Astrocyte (in vitro differentiated cells and primary cell): ENCODE results near the gene AKAP11. TPM values are rescaled to one million over a fixed set of nuclear protein-coding genes. Genes with fewer than 3 reads are reported as not detected.

ENCODE experiments used
- DNase-seq: peaks from one replicate; pipeline ENCODE4 v3.0.0-alpha.2; 2010; ENCODE audit warnings: low read depth
- FAIRE-seq: peaks from 2 replicates; lab custom pipeline; 2011; peaks lifted over from hg19 to GRCh38; lab: Jason Lieb, UNC
- H2AFZ ChIP-seq: 2 replicates; pipeline ENCODE4 v1.6.0; 2012; ENCODE audit warnings: low read depth, low read length, inconsistent platforms
- H3K27ac ChIP-seq: 2 replicates; pipeline ENCODE4 v1.5.1; 2011; ENCODE audit warnings: low read depth, low read length, inconsistent platforms
- H3K27me3 ChIP-seq: 2 replicates; pipeline ENCODE4 v1.6.0; 2011; ENCODE audit warnings: low read length, inconsistent platforms; ENCODE audit not compliant: insufficient read depth
- H3K36me3 ChIP-seq: 2 replicates; pipeline ENCODE4 v1.5.1; 2011; ENCODE audit warnings: low read length, inconsistent platforms; ENCODE audit not compliant: insufficient read depth
- H3K4me1 ChIP-seq: 2 replicates; pipeline ENCODE4 v1.5.1; 2011; ENCODE audit warnings: low read length, inconsistent platforms; ENCODE audit not compliant: insufficient read depth
- H3K4me2 ChIP-seq: 2 replicates; pipeline ENCODE4 v1.6.0; 2012; ENCODE audit warnings: low read length, inconsistent platforms
- H3K4me3 ChIP-seq: 2 replicates; pipeline ENCODE4 v1.5.1; 2011; ENCODE audit warnings: low read depth, mild to moderate bottlenecking, low read length, inconsistent platforms; ENCODE audit not compliant: insufficient read depth
- H3K79me2 ChIP-seq: 2 replicates; pipeline ENCODE4 v1.6.0; 2012; ENCODE audit warnings: mild to moderate bottlenecking, low read length, inconsistent platforms; ENCODE audit not compliant: insufficient read depth
- H3K9ac ChIP-seq: 2 replicates; pipeline ENCODE4 v1.6.0; 2012; ENCODE audit warnings: mild to moderate bottlenecking, low read length, inconsistent platforms
- H3K9me3 ChIP-seq: 2 replicates; pipeline ENCODE4 v1.5.1; 2012; ENCODE audit warnings: low read depth, mild to moderate bottlenecking, low read length, inconsistent platforms; ENCODE audit not compliant: insufficient read depth
- H4K20me1 ChIP-seq: 2 replicates; pipeline ENCODE4 v1.6.0; 2012; ENCODE audit warnings: low read length, inconsistent platforms; ENCODE audit not compliant: insufficient read depth
- H3K27ac Mint-ChIP-seq: one replicate; pipeline ENCODE4 v1.8.0; 2021; ENCODE audit warnings: mild to moderate bottlenecking, mixed read lengths; ENCODE audit not compliant: unreplicated experiment
- H3K27me3 Mint-ChIP-seq: one replicate; pipeline ENCODE4 v1.8.0; 2021; ENCODE audit warnings: low read depth, mixed read lengths; ENCODE audit not compliant: unreplicated experiment
- H3K36me3 Mint-ChIP-seq: one replicate; pipeline ENCODE4 v1.8.0; 2021; ENCODE audit warnings: low read depth, mixed read lengths; ENCODE audit not compliant: unreplicated experiment
- H3K4me1 Mint-ChIP-seq: one replicate; pipeline ENCODE4 v1.8.0; 2021; ENCODE audit warnings: low read depth, mixed read lengths; ENCODE audit not compliant: unreplicated experiment
- H3K4me3 Mint-ChIP-seq: one replicate; pipeline ENCODE4 v1.8.0; 2021; ENCODE audit warnings: mild to moderate bottlenecking, moderate library complexity, mixed read lengths; ENCODE audit not compliant: unreplicated experiment
- H3K9me3 Mint-ChIP-seq: one replicate; pipeline ENCODE4 v1.8.0; 2021; ENCODE audit warnings: mild to moderate bottlenecking, mixed read lengths; ENCODE audit not compliant: unreplicated experiment
- EZH2 ChIP-seq: IDR thresholded peaks from 2 replicates; pipeline ENCODE4 v1.6.1; 2012; ENCODE audit warnings: mild to moderate bottlenecking, low read length, inconsistent platforms; ENCODE audit not compliant: insufficient read depth
- total RNA-seq: library from RNA; stranded (reverse); gene quantifications from 2 replicates; pipeline ENCODE4 v1.2.1, GENCODE V29; 2021
- TF ChIP-seq, protein P1 (sequence below): IDR thresholded peaks from 2 replicates; pipeline ENCODE4 v1.5.1; 2011; ENCODE audit warnings: low read depth, mild to moderate bottlenecking, inconsistent platforms, low read length, moderate library complexity; ENCODE audit not compliant: insufficient read depth

Gene AKAP11
- total RNA-seq, 1 donor from 2014 or later, result 29.7 TPM

DNA sequence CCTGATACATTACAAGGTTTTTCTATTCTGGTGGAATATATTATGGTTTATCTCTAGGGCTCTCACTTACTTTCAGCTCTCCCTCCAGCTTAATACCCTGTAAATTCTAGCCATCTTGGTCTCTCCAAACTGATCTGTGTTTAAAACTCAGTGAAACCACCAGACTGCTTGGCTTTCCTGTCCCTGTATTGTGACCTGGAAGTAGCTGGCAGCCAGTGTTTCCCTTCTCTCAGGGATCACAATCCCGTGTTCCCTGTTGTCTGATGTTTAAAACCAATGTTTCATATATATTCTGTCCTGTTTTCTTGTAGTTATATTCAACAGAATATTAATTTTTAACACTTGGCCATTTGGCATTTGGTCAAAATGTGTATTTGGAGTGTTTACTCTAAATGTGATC lies 8.0 kb downstream of the AKAP11 start:
- no peak overlapping the region for H2AFZ ChIP-seq

DNA sequence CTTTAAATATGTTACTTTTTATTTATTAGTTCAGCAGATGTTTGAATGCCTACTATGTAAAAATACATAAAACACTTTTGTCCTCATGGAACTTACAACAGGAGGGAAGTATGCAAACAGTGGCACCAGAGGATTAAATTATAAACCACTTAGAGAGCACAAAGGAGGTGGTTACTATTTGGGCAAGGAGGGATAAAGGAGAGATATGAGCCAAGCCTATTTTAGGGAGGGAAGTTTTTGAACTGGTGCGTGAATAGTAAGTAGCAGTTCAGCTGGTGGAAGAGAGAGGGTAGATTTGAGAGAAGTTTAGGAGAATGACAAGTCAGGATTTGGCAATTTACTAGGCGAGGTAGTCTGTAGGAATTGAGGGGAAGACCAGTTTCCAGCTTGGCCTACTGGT lies 8.6 kb downstream of the AKAP11 start:
- Histone ChIP-seq H3K9me3 (no peaks in the 10 kb centered on the region), H3K79me2 (peaks cover 88% of the 10 kb centered on the region), H3K4me1 (no peaks in the 10 kb centered on the region), H3K27ac (no peak overlapping the region), H4K20me1 (peaks cover 54% of the 10 kb centered on the region), H3K4me2 (no peak overlapping the region), H2AFZ (no peak overlapping the region), H3K27me3 (no peaks in the 10 kb centered on the region), H3K9ac (no peak overlapping the region), H3K4me3 (no peak overlapping the region), H3K36me3 (no peaks in the 10 kb centered on the region)
- no peaks in the 10 kb centered on the region for H3K9me3 Mint-ChIP-seq
- H3K4me3 Mint-ChIP-seq, result no peak overlapping the region
- no peaks in the 10 kb centered on the region for H3K27me3 Mint-ChIP-seq
- FAIRE-seq, result no peak
- H3K36me3 Mint-ChIP-seq, result no peaks in the 10 kb centered on the region
- H3K27ac Mint-ChIP-seq, result no peak overlapping the region
- no peak for DNase-seq
- peaks cover 13% of the 10 kb centered on the region for H3K4me1 Mint-ChIP-seq
- TF ChIP-seq EZH2, result no peak
- TF ChIP-seq, protein P1, sequence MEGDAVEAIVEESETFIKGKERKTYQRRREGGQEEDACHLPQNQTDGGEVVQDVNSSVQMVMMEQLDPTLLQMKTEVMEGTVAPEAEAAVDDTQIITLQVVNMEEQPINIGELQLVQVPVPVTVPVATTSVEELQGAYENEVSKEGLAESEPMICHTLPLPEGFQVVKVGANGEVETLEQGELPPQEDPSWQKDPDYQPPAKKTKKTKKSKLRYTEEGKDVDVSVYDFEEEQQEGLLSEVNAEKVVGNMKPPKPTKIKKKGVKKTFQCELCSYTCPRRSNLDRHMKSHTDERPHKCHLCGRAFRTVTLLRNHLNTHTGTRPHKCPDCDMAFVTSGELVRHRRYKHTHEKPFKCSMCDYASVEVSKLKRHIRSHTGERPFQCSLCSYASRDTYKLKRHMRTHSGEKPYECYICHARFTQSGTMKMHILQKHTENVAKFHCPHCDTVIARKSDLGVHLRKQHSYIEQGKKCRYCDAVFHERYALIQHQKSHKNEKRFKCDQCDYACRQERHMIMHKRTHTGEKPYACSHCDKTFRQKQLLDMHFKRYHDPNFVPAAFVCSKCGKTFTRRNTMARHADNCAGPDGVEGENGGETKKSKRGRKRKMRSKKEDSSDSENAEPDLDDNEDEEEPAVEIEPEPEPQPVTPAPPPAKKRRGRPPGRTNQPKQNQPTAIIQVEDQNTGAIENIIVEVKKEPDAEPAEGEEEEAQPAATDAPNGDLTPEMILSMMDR, result no peak

More for the DNA sequence above, 8.0 kb downstream of the AKAP11 start:
- H4K20me1 ChIP-seq, result peaks cover 57% of the 10 kb centered on the region
- Mint-ChIP-seq H3K4me3 (no peak overlapping the region), H3K36me3 (no peaks in the 10 kb centered on the region), H3K27ac (no peak overlapping the region), H3K9me3 (no peaks in the 10 kb centered on the region), H3K4me1 (peaks cover 16% of the 10 kb centered on the region), H3K27me3 (no peaks in the 10 kb centered on the region)
- FAIRE-seq (no peak), DNase-seq (no peak)
- H3K27me3 ChIP-seq, result no peaks in the 10 kb centered on the region
- no peaks in the 10 kb centered on the region for H3K9me3 ChIP-seq
- no peak overlapping the region for H3K4me3 ChIP-seq
- no peak for TF ChIP-seq EZH2
- TF ChIP-seq, protein P1, result no peak
- H3K36me3 ChIP-seq, result no peaks in the 10 kb centered on the region
- no peak overlapping the region for H3K4me2 ChIP-seq
- H3K27ac ChIP-seq, result no peak overlapping the region
- no peaks in the 10 kb centered on the region for H3K4me1 ChIP-seq
- H3K9ac ChIP-seq, result no peak overlapping the region
- peaks cover 91% of the 10 kb centered on the region for H3K79me2 ChIP-seq

DNA sequence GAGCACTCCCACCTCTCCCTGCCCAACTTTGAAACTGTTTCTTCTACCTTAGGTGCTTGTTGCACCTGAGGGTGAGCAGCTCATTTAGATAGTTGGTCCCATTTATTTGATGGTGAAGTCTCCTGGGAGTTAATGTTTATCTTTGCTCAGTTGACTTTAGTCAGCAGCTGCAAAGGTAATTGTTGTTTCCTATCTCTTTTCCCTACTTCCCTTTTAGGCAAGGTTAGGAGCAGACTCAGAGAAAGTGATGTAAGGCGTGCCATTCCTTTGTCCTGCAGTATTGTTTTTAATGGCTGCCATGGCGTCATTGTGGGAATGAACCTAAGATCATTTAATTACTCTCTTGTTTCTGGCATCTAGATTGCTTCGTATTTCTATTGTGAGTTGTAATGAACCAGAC lies 11.6 kb downstream of the AKAP11 start:
- no peak for FAIRE-seq
- no peaks in the 10 kb centered on the region for H3K9me3 Mint-ChIP-seq
- H3K79me2 ChIP-seq, result peaks cover 64% of the 10 kb centered on the region

More for the DNA sequence above, 11.6 kb downstream of the AKAP11 start:
- Histone ChIP-seq H3K4me3 (no peak overlapping the region), H3K27me3 (no peaks in the 10 kb centered on the region), H3K4me1 (no peaks in the 10 kb centered on the region), H3K27ac (no peak overlapping the region), H3K36me3 (peaks cover 14% of the 10 kb centered on the region), H2AFZ (no peak overlapping the region), H3K9me3 (no peaks in the 10 kb centered on the region), H4K20me1 (peaks cover 37% of the 10 kb centered on the region), H3K9ac (no peak overlapping the region), H3K4me2 (no peak overlapping the region)
- H3K36me3 Mint-ChIP-seq, result peaks cover 2% of the 10 kb centered on the region
- DNase-seq, result no peak
- no peak overlapping the region for H3K4me3 Mint-ChIP-seq
- TF ChIP-seq EZH2, result no peak
- TF ChIP-seq, protein P1, result no peak
- no peaks in the 10 kb centered on the region for H3K27me3 Mint-ChIP-seq
- no peaks in the 10 kb centered on the region for H3K4me1 Mint-ChIP-seq
- H3K27ac Mint-ChIP-seq, result no peak overlapping the region
